Gastrocnemius medialis (tissue), 4 donors: ENCODE data around the gene RNF181. TPM values are rescaled to one million over a fixed set of nuclear protein-coding genes. Genes with fewer than 3 reads are reported as not detected.
A peak's percentile ranks its signal among the peaks of the same experiment; 100 is the strongest.

Experiments
- ATAC-seq, 2 donors: fragments of 150-250 bp; one replicate each; pipeline ENCODE4 v1.9.1; 2016
- DNase-seq, 2 donors: peaks; one replicate each; pipeline ENCODE4 v3.0.0-alpha.2; 2019
- H3K27ac ChIP-seq, 4 donors: fragments of 200-600 bp; sonication (generic); 1 replicate in 1 of 4; 2 replicates in 3 of 4; pipeline ENCODE4 v1.5.1; 2016 to 2018; ENCODE audit warnings: mild to moderate bottlenecking in 2 of 4, moderate library complexity in 1 of 4
- H3K27me3 ChIP-seq, 3 donors: fragments of 200-600 bp; sonication (generic) in 2 of 3; 1 replicate in 1 of 3; 2 replicates in 2 of 3; pipeline versions ENCODE4 v1.5.1 to v1.6.0; 2016 to 2019; ENCODE audit warnings: mild to moderate bottlenecking in 1 of 3, moderate library complexity in 1 of 3
- H3K36me3 ChIP-seq, 2 donors: fragments of 200-600 bp; sonication (generic) in 1 of 2; one replicate each; pipeline ENCODE4 v1.5.1; 2017 to 2018
- H3K4me1 ChIP-seq, 2 donors: fragments of 200-600 bp; sonication (generic) in 1 of 2; one replicate each; pipeline ENCODE4 v1.5.1; 2016 to 2017; ENCODE audit warnings: mild to moderate bottlenecking in 2 of 2
- H3K4me3 ChIP-seq, 4 donors: fragments of 200-600 bp; sonication (generic) in 3 of 4; 1 replicate in 1 of 4; 2 replicates in 3 of 4; pipeline ENCODE4 v1.5.1; 2016 to 2019; ENCODE audit warnings: mild to moderate bottlenecking in 2 of 4
- H3K9me3 ChIP-seq, 3 donors: fragments of 200-600 bp; sonication (generic) in 2 of 3; 1 replicate in 1 of 3; 2 replicates in 2 of 3; pipeline ENCODE4 v1.5.1; 2016 to 2019
- CTCF ChIP-seq, 5 experiments: fragments of 450-650 bp in 3 of 5; fragments of 200-600 bp in 2 of 5; sonication (generic) in 2 of 5; IDR thresholded peaks in 4 of 5; conservative IDR thresholded peaks in 1 of 5; 1 replicate in 4 of 5; 2 replicates in 1 of 5; pipeline ENCODE4 v1.5.1; 2016 to 2019; ENCODE audit warnings: antibody characterized with exemption in 5 of 5, mild to moderate bottlenecking in 3 of 5, moderate library complexity in 3 of 5
- POLR2A ChIP-seq, 2 donors: fragments of 450-650 bp; IDR thresholded peaks; one replicate each; pipeline ENCODE4 v1.6.1; 2017; ENCODE audit warnings: antibody characterized with exemption in 2 of 2, mild to moderate bottlenecking in 2 of 2, moderate library complexity in 2 of 2
- in situ Hi-C, 4 donors: fragments of 200-750 bp; cut with MboI; loops; one replicate each; pipeline versions ENCODE4 v1.15.0 to v1.8.0; 2017; ENCODE audit warnings: low sequenced_read_pairs in 4 of 4
- intact Hi-C: fragments of 100-400 bp; cut with DNase I; formaldehyde crosslinking; loops from one replicate; pipeline ENCODE4 v1.15.1; 2023; ENCODE audit warnings: low total_unique reads
- total RNA-seq, 4 donors: library from RNA; depleted of rRNA; stranded (reverse); fragments of >200 nt; gene quantifications; one replicate each; pipeline versions ENCODE4 v1.1.0 to v1.2.3, GENCODE V29; 2016

RNF181 gene
- total RNA-seq, 4 donors from 2014 or later: 207 to 235 (median 215) TPM

- in situ Hi-C loops: loop anchor here (5.0 to 25.0 kb wide), 6 partner anchors 89 to 452 kb away; no protein-coding TSS in a partner anchor
- no peak for TF ChIP-seq POLR2A (IDR thresholded peaks at IDR 0.05)
- TF ChIP-seq CTCF (IDR thresholded peaks at IDR 0.05 in 4 of 5, conservative IDR thresholded peaks at IDR 0.05 in 1 of 5): no peak
- DNase-seq (no peak), ATAC-seq (no peak)
- H3K4me1 ChIP-seq: no peaks in the 10 kb centered on the region
- peaks cover 3 to 85% of the 10 kb centered on the region in 2 donors for H3K36me3 ChIP-seq
- H3K9me3 ChIP-seq: no peaks in the 10 kb centered on the region
- peak overlapping the region in 1 of 4 donors; percentile 1 for H3K27ac ChIP-seq
- no peak overlapping the region for H3K4me3 ChIP-seq
- intact Hi-C loops: loop anchor here (10.0 kb wide), 1 partner anchor 439 kb away; no protein-coding TSS in a partner anchor
- no peaks in the 10 kb centered on the region for H3K27me3 ChIP-seq
Measured at GRCh38 chr2:85635636-85636035, 40.1 kb downstream of the RNF181 start.

GRCh38 chr2:85642725-85643124 lies 47.2 kb downstream of the RNF181 start:
- no peak overlapping the region for H3K4me3 ChIP-seq
- H3K27ac ChIP-seq: peak overlapping the region in 3 of 4 donors; percentile 77 to 92 (median 87)
- in situ Hi-C loops: loop anchor here in 3 of 4 donors (25.0 kb wide), 1 partner anchor 445 kb away; no protein-coding TSS in a partner anchor
- no peak for TF ChIP-seq CTCF (IDR thresholded peaks at IDR 0.05 in 4 of 5, conservative IDR thresholded peaks at IDR 0.05 in 1 of 5)
- ATAC-seq (no peak), DNase-seq (peak in 1 of 2 donors; percentile 1)
- H3K9me3 ChIP-seq: no peaks in the 10 kb centered on the region
- intact Hi-C loops: no loop called here
- no peaks in the 10 kb centered on the region for H3K27me3 ChIP-seq
- peaks cover 8 to 11% of the 10 kb centered on the region in 2 donors for H3K4me1 ChIP-seq
- H3K36me3 ChIP-seq: peaks cover 11 to 95% of the 10 kb centered on the region in 2 donors

GRCh38 chr2:85644909-85645308 lies 49.4 kb downstream of the RNF181 start:
- TF ChIP-seq CTCF (IDR thresholded peaks at IDR 0.05 in 4 of 5, conservative IDR thresholded peaks at IDR 0.05 in 1 of 5): no peak
- peak in 1 of 2 donors; percentile 12 for TF ChIP-seq POLR2A (IDR thresholded peaks at IDR 0.05)
- H3K4me3 ChIP-seq: no peak overlapping the region
- H3K27ac ChIP-seq: peak overlapping the region; percentile 77 to 92 (median 84)
- peak; percentile 93 to 98 for ATAC-seq
- DNase-seq: peak; percentile 75 to 92
- H3K4me1 ChIP-seq: peaks cover 8 to 11% of the 10 kb centered on the region in 2 donors
- H3K36me3 ChIP-seq: peaks cover 9 to 95% of the 10 kb centered on the region in 2 donors
- intact Hi-C loops: loop anchor here (1.0 kb wide), 1 partner anchor 60 kb away; no protein-coding TSS in a partner anchor
- H3K27me3 ChIP-seq: no peaks in the 10 kb centered on the region
- H3K9me3 ChIP-seq: no peaks in the 10 kb centered on the region
- in situ Hi-C loops: loop anchor here in 3 of 4 donors (25.0 kb wide), 1 partner anchor 442 kb away; no protein-coding TSS in a partner anchor

GRCh38 chr2:85646166-85646565 lies 50.6 kb downstream of the RNF181 start:
- Histone ChIP-seq H3K4me3 (no peak overlapping the region), H3K36me3 (peaks cover 4 to 95% of the 10 kb centered on the region in 2 donors), H3K27ac (peak overlapping the region; percentile 77 to 92 (median 84)), H3K9me3 (no peaks in the 10 kb centered on the region), H3K4me1 (peaks cover 8 to 11% of the 10 kb centered on the region in 2 donors), H3K27me3 (no peaks in the 10 kb centered on the region)
- DNase-seq (no peak), ATAC-seq (no peak)
- in situ Hi-C loops (loop anchor here in 3 of 4 donors (25.0 kb wide), 1 partner anchor 441 kb away; no protein-coding TSS in a partner anchor), intact Hi-C loops (no loop called here)
- no peak for TF ChIP-seq POLR2A (IDR thresholded peaks at IDR 0.05)
- TF ChIP-seq CTCF (IDR thresholded peaks at IDR 0.05 in 4 of 5, conservative IDR thresholded peaks at IDR 0.05 in 1 of 5): no peak

Other genes with a start within 250 kb of the RNF181 start
- gene RETSAT, start 241.2 kb upstream of the RNF181 start, total RNA-seq: 100 to 1,000 TPM in 3 of 4 donors, 10 to 100 TPM in 1; 62.2 to 151 (median 116) TPM
- gene ELMOD3, start 241.0 kb upstream of the RNF181 start, total RNA-seq: 10 to 100 TPM; 15.9 to 31.7 (median 25.0) TPM
- 10 to 100 TPM; 15.9 to 35.6 (median 23.1) TPM for gene CAPG, start 185.4 kb upstream of the RNF181 start, total RNA-seq
- gene SH2D6, start 177.0 kb upstream of the RNF181 start, total RNA-seq: 1 to 10 TPM in 1 of 4 donors, not detected in 3; 3.5 TPM
- 100 to 1,000 TPM in 1 of 4 donors, 10 to 100 TPM in 3; 33.2 to 131 (median 56.0) TPM for gene MAT2A, start 56.6 kb upstream of the RNF181 start, total RNA-seq
- 10 to 100 TPM; 18.3 to 33.1 (median 28.2) TPM for gene GGCX, start 34.3 kb upstream of the RNF181 start, total RNA-seq
- 10 to 100 TPM in 1 of 4 donors, 1 to 10 TPM in 3; 5.3 to 12.1 (median 7.1) TPM for gene VAMP8, start 18.2 kb upstream of the RNF181 start, total RNA-seq
- 10 to 100 TPM; 19.9 to 47.0 (median 36.9) TPM for gene VAMP5, start 11.3 kb upstream of the RNF181 start, total RNA-seq
- gene TMEM150A, start 7.0 kb downstream of the RNF181 start, total RNA-seq: 100 to 1,000 TPM in 1 of 4 donors, 10 to 100 TPM in 3; 44.4 to 102 (median 80.7) TPM
- gene C2orf68, start 16.3 kb downstream of the RNF181 start, total RNA-seq: 10 to 100 TPM; 28.4 to 35.4 (median 32.3) TPM
- 100 to 1,000 TPM in 1 of 4 donors, 10 to 100 TPM in 3; 72.2 to 139 (median 92.1) TPM for gene USP39, start 20.4 kb downstream of the RNF181 start, total RNA-seq
- not detected for gene SFTPB, start 72.5 kb downstream of the RNF181 start, total RNA-seq
- 10 to 100 TPM in 2 of 4 donors, 1 to 10 TPM in 2; 3.6 to 36.1 (median 12.0) TPM for gene GNLY, start 98.6 kb downstream of the RNF181 start, total RNA-seq
- 100 to 1,000 TPM; 122 to 266 (median 150) TPM for gene ATOH8, start 158.2 kb downstream of the RNF181 start, total RNA-seq